GM18868 (cell line): Measurements from ENCODE around the gene ARHGAP5.

Experiments
- ATAC-seq: cut with Tn5 transposase; IDR thresholded peaks from one replicate; pipeline ENCODE4 v1.9.1; 2021; ENCODE audit warnings: mild to moderate bottlenecking, moderate library complexity; ENCODE audit not compliant: unreplicated experiment

Gene ARHGAP5

DNA sequence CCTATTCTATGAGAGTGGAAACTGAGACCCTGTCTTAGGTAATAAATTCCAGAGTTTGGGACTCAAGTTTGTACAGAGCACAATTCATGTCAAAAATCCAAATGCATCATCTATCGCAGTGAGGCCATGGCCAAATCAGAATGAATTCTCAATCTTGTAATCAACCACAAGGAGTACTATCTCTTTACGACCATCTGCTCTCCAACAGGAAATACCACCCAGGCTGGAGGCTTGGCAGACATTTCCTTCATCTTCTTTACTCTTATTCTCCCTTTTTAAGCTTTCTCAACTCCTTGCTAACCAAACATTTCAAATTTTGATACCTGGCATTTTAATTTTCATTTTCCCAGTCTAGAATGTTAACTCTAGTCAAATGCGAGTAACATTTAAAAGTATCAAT is 92.1 kb downstream of the ARHGAP5 start:
- ATAC-seq, result no peak

- ATAC-seq, result no peak
These were observed 94.4 kb downstream of the ARHGAP5 start for GRCh38 chr14:32171469-32171868.

- ATAC-seq, result no peak
These were observed 106.3 kb downstream of the ARHGAP5 start for GRCh38 chr14:32183151-32184058.

DNA sequence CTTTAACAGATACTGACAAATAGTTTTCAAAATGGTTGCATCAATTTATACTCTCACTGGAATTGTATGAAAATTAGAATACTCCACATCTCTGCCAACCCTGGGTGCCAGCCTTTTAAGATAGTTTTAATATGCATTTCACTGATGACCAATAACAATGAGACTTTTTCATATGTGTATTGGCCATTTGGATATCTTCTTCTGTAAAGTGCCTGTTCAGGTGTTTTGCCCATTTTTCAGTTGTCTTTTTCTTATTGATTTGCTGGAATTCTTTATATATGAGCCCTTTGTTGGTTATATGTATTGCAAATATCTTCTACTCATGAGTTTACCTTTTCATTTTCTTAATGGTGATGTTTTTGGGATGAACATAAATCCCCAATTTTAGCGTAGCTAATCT is 108.0 kb downstream of the ARHGAP5 start:
- no peak for ATAC-seq

GRCh38 chr14:32186248-32186647 is 109.1 kb downstream of the ARHGAP5 start:
- no peak for ATAC-seq

GRCh38 chr14:32189811-32190210 is 112.7 kb downstream of the ARHGAP5 start:
- ATAC-seq, result no peak

- ATAC-seq, result no peak
These were observed 113.6 kb downstream of the ARHGAP5 start for GRCh38 chr14:32190673-32191072.

GRCh38 chr14:32192712-32193373 is 115.7 kb downstream of the ARHGAP5 start:
- no peak for ATAC-seq

DNA sequence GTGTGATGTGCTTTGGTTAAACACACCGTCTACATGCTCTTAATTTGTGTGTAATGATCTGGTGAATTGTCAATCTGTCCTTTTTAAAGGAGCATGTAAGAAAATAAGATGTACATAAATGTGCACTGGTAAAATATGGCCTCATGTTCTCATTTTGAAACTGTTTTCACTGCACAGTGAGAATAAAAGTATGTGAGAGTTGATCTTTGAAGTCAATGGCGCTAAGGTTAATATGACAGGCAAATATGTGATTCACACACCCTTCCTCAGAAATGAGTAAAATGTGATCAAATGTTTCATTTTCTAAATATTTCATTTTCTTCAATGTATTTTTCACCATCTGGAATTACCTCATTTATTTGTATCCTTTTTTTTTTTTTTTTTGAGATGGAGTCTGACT is 116.4 kb downstream of the ARHGAP5 start:
- ATAC-seq, result no peak

DNA sequence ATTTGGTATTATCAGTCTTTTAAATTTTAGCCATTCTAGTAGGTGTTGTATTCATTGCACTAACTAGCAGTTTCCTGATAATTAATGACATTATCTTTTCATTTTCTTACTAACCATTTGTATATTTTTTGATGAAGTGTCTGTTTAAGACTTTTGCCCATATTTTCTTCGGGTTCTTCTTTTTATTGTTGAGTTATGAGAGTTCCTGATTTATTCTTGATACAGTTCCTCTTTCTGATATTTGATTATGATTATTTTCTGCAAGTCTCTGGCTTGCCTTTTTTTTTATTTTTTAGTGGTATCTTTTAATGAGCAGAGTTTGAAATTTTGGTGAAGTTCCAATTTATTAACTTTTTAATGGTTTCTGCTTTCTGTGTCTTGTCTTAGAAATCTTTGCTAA is 118.5 kb downstream of the ARHGAP5 start:
- ATAC-seq, result no peak

- peak; percentile 39 for ATAC-seq
These were observed 120.8 kb downstream of the ARHGAP5 start for GRCh38 chr14:32197919-32198318.

- ATAC-seq, result peak; percentile 22
These were observed 123.5 kb downstream of the ARHGAP5 start for GRCh38 chr14:32200368-32201192.

DNA sequence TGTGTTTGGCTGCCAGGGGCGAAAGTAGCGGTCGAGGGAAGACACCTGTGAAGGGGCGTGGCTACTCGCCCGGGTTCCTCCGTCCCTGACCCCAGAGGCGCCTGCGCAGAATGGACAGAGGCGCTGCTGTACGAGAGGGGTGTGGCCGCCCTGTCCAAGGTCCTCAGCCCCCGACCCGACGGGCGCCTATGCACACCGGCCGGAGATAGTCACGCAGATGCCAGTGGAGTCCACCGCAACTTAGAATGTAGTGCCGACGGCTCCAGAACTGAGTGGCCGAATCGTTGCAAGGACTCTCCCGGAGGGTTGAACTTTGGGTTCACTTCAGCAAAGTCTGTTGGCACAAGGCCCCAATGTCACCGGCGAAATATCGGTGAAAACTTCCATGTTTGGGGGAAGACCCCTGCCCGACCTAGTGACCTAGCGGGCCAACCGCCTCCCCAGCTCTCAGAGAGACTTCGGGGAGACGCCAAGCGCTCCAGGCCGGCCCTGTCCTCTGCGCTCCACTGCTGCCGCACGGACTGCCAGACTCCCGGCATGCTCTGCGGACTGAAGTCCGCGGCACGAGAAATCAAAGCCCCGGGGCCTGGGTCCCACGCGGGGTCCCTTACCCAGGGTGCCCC is 124.2 kb downstream of the ARHGAP5 start:
- peak; percentile 36 for ATAC-seq

GRCh38 chr14:32201816-32202490 is 124.8 kb downstream of the ARHGAP5 start, which contains the start of gene RNU6-7:
Gene RNU6-7, plus strand, starts transcription at chr14:32202045.
- ATAC-seq, result no peak

GRCh38 chr14:32202491-32202997 is 125.4 kb downstream of the ARHGAP5 start:
- ATAC-seq, result no peak

GRCh38 chr14:32202998-32203882 is 126.1 kb downstream of the ARHGAP5 start, which contains the start of gene RNU6-8:
Gene RNU6-8, minus strand, starts transcription at chr14:32203269.
- peak; percentile 77 for ATAC-seq

GRCh38 chr14:32203928-32204357 is 126.8 kb downstream of the ARHGAP5 start:
- no peak for ATAC-seq

DNA sequence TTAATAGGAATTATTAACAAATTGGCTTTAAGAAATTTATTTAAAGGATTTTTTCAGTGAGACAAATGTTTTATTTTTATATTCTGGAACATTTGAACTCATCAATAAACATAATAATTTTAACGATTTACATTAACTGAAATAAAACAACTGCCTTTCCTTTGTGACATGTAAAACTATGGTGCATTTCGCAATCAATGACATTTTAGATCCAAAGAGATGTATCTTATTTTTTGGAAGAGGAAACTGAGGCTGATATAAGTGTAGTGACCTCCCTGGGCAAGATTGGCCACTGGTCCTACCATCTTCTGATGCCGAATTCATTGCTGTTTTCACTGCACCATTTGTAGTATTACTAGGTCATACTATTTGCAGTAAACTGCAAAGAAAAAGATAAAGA is 128.4 kb downstream of the ARHGAP5 start:
- ATAC-seq, result no peak

GRCh38 chr14:32205984-32206383 is 128.9 kb downstream of the ARHGAP5 start:
- peak; percentile 28 for ATAC-seq
